CD4-positive, alpha-beta T cell treated with Interleukin-2 at 100 ng/mL for 4 hours (primary cell): ENCODE data around the gene GLB1L2.
A peak's percentile ranks its signal among the peaks of the same experiment; 100 is the strongest.

Experiments
- DNase-seq: peaks from one replicate; pipeline ENCODE4 v3.0.0-alpha.2; 2020; ENCODE audit warnings: low spot score

Gene GLB1L2

DNA sequence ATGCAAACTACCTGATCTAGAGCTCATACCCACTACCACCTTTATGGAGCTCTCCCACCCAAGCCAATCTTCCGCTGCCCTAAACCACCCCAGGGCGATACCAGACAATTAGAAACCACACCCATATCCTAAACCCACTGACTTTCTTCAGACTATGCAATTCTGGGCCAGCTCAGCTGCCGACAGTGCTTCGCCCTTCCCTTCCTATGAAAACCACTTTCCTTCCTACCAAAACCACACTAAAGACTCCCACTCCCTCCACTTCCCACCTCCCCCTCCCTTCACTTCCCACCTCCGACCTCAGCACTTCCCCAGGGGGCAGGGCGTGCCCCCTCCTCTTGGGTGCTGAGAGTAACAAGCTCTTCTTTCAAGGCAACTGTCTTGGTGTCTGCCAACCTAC is 55.2 kb downstream of the GLB1L2 start:
- DNase-seq: peak; percentile 20

- DNase-seq: no peak
Measured at GRCh38 chr11:134387501-134387900, 55.7 kb downstream of the GLB1L2 start.

- DNase-seq: no peak
Measured at GRCh38 chr11:134388590-134388989, 56.8 kb downstream of the GLB1L2 start.

DNA sequence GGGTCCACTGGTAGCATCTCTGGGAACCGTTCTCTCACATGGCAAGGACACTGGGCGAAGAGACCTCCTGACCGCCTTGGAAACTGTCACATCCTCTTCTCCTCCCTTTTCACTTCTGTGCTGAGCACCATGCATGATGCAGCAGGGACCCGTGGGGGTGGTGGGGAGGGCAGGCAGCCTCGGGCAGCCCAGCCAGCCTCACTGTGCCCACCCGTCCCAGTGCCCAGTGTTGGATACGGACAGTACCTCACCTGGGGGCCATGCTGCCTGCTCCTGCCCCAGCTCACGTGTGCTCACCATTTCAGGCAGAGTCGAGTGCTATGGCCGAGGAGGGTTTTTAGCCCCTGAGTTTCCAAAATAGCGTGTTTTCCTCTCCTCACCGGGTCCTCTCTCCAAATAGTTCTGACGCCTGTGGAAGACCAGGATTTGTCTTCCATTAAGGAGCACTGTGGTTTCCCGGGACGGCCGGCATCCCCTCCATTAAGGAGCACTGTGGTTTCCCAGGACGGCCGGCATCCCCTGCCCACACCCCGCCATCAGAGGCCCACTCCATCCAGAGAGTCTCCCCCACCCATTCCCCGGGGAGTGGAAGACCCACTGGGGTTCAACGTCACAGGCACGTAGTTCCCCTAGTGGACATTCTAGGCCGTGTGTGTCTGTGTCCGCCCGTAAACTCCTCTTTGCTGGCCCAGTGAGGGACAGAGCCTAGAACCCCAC is 57.8 kb downstream of the GLB1L2 start:
- DNase-seq: no peak

DNA sequence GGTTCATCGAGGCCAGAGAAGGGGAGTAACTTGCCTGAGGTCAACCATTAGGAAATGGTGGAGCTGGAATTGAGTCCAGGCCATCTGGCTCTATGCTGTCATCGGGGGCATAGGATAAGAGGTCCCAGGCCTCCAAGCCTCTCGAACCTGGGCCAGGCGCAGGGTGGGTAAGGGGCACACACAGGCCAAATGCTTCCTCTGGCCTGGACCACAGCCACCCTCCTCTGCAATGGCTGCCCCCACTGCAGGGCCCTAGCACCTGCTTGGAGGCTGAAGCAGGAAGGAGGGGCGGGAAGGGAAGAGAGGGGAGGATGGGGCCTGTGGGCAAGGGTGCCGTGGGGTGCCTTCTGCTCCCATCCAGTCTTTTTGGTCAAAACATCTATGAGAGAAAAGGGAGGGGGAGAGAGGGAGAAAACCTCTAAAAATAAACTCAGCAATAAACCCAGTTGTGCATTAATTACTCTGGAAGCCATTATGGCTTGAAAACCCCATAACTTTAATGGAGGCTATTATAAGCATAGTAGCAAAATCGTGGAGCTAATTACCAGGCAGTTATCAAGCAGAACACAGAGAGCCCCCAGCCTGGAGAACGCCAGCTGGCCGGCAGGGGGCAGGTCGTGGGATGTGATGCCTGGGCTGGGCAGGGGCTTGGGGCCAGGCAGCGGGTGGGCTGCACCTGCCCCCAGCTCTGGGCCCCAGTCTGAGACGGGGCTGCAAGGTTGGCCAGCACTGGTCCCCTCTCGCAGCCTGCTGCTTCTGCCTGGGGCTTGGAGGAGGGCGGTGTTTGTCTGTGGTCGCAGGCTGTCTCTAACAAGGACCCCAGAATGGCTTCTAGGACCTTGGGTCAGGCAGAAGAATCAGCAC is 59.1 kb downstream of the GLB1L2 start:
- no peak for DNase-seq

DNA sequence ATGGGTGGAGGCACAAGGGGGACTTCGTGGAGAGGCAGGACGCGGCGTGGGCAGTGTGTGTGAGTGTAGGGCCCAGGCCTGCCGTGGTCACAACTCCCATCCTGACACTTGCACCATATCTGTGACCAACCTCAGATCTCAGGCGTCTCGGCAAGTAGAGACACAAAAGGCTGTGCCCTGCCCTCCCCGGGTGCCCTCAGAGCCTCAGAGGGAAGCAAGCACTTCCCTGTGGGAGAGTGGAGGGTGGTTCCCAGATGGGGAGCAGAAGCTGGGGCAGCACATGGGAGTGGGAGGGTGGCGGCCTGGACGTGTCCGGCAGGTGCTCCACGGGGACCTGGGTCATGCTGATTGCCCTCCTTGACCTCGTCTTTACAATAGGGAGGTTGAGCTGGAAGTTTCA is 59.9 kb downstream of the GLB1L2 start:
- DNase-seq: no peak

DNA sequence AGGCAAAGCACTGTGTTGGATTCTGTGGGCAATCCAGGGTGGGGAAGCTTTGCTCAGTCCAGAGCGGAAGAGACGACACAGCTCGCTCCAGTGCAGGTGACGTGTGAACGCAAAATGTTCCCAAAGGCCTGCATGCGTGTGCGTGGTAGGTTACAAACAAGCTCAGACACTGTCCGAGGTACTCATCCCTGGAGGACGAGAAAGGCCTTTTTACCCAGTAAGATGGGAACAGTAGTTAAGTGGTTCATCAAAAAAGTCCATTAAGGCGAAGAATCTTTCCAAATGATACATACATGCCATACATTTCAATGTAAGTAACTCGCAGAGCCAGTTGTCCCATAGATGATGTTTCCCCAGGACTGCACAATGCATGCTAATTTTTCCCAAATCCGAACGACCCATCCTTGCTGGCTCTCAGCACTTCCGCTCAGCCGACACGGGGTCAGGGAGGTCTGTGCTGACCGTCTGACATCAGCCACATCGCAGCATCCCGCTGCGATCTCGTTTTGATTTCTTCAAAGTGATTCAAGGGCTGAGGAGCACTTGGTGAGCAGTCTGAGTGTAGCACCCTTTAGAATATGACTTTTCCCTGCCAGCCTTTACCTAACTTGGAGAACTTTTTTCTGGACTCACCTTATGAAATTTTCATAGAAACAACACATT is 61.3 kb downstream of the GLB1L2 start:
- DNase-seq: no peak

DNA sequence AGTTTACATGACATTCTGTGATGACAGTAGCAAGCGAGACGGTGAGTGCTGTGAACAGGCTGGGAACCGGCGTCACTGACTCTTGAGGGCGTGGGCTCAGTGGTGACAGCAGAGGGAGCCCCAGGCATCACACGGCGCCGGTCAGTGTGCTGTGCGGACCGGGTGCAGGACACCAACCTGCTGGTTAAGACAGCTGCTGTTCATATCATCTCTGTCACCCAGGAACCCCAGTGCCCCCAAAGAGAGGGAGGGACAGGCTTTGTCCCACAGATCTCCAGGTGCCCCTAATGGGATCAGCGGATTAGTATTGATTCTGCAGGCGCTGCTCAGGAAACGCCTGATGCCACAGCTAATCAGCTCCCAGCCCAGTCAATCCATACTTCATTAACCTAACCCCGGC is 61.9 kb downstream of the GLB1L2 start:
- no peak for DNase-seq

DNA sequence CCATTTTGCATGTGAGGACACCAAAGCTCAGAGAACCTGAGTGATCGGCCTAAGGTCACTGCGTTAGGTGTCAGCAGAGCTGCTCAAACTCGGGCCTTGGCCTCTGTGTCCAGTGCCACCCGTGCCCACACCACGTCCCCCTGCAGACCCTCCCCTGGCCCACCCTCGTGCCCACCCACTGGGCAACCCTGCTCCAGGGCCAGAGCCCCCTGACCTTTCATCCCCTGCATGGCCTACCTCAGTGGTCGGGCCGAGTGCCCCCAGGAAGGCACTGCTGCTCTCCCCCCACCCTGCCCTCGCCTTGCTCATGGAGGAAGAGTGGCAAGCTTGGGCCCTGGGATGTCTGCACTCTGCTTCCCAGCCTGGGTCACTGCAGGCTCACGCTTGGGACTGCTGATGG is 62.5 kb downstream of the GLB1L2 start:
- no peak for DNase-seq

GRCh38 chr11:134395002-134395401 is 63.2 kb downstream of the GLB1L2 start:
- no peak for DNase-seq

DNA sequence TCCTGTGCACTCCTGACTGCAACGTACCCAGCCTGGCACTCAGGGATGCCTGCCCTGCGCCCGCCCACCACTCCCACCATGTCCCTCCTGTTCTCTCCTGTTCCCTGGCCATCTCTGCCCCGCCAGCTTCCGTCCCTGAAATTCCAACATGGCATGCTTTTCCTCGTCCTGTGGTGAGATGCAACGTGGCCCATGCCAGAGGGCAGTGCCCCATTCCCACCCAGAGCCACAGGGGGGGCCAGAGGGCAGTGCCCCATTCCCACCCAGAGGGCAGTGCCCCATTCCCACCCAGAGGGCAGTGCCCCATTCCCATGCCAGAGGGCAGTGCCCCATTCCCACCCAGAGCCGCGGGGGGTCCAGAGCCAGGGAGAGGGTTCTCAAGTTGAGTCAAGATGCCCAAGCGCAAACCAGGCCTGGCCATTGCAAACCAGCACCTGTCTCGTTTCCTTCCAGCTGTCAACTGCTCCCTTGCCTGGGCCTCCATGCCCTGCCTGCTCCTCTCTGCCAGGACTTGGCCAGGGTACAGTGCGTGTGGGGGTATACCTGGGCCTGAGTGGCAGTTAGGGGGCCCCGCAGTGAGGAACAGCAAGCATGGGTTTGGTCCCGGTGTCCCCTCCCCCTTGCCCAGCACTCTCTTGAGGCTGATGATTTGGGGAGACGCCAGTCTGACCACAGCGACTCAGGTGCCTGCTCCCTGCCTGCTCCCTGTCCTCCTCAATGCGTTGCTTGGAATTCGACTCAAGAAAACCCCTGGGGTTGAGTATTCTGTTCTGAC is 65.7 kb downstream of the GLB1L2 start:
- no peak for DNase-seq

DNA sequence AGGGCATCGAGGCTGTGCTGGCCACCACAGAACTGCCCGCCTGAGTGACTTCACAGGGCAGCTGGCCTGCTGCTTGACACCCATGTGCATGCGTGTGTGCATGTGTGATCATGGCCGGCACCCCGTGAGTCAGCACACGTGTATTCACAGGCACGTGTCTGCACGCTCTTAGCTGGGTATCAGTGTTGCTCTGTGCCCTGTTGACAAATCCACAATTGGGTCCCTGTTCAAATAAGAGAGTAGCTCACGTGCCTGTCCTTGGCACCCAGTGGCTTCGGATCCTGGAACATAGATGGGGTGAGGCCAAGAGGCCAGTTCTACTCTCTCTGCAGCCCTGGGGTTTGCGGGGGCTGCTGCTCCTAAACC is 66.3 kb downstream of the GLB1L2 start:
- no peak for DNase-seq

GRCh38 chr11:134398644-134399292 is 67.0 kb downstream of the GLB1L2 start:
- DNase-seq: no peak

GRCh38 chr11:134399293-134399654 is 67.5 kb downstream of the GLB1L2 start:
- no peak for DNase-seq

GRCh38 chr11:134399996-134400395 is 68.2 kb downstream of the GLB1L2 start:
- DNase-seq: no peak

DNA sequence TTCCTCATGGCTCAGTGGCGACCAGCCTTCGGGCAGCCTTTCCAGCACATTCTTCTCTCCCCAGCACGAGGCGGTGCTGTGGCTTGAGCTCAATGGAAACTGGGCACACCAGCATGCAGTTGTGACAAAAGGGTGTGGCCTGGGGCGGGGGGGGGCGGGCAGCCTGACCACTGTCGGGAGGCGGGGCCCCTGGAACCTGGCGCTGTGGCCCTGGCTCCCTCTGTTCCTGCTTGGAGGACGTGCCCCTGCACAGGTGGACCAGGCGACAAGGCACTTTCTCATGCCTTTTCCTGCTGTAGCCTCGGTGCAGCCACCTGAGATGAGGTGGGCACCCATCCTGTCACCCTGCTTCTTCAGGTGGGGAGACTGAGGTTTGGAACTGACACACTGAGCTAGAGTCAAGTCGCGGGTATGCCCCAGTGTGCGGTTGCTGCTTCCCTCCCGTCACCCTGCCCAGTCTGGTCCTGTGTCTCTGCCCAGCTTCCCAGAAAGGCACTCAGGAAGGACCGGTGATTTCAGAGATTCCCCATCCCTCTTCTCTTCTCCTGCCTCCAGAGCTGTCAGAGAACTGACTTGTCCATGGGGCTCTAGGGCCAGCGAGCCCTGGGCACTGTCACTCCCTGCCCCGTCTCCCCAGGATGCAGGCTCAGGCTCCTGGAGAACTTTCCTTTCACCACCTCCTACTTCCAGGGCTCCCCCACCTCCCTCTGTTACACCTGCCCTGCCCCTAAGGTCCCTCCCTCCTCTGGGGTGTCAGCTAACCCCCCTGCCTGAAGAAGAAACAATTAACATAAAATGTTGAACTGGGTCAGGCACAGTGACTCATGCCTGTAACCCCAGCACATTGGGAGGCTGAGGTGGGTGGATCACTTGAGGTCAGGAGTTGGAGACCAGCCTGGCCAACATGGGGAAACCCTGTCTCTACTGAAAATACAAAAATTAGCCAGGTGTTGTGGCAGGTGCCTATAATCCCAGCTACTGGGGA is 70.3 kb downstream of the GLB1L2 start:
- DNase-seq: peak; percentile 14

GRCh38 chr11:134402910-134403309 is 71.1 kb downstream of the GLB1L2 start:
- DNase-seq: no peak

- DNase-seq: no peak
Measured at GRCh38 chr11:134404575-134405341, 73.0 kb downstream of the GLB1L2 start.

GRCh38 chr11:134405436-134405835 is 73.6 kb downstream of the GLB1L2 start:
- no peak for DNase-seq

DNA sequence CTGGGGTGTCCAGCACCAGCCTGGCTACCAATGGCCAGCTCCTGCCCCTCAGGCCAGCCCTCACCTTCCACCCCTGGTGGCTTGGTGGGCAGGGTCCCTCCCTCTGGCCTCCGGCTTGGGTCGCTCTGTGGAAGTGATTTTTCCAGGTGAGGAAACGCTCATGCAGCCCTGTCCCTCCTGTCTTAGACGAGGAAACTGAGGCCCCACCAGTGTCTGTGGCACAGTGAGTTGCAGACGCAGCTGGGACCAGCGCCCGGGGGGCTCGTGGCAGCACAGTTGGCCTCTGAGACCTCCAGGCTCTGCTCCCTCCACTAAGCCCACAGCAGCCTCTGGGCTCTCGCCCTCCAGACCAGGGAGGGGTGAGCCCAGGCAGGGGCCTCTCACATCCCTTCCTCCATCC is 74.1 kb downstream of the GLB1L2 start:
- no peak for DNase-seq
